K562 (cell line): ENCODE results near the gene TECTA. TPM values are rescaled to one million over a fixed set of nuclear protein-coding genes. Genes with fewer than 3 reads are reported as not detected.

Experiments
- CHD7 ChIP-seq: fragments of 200-600 bp; sonication (generic); IDR thresholded peaks from one replicate; pipeline ENCODE4 v1.6.1; 2012; ENCODE audit warnings: mild to moderate bottlenecking, low read depth, low read length, inconsistent platforms
- EWSR1 ChIP-seq: fragments of 450-650 bp; IDR thresholded peaks from 2 replicates; pipeline ENCODE4 v1.6.1; 2018; ENCODE audit warnings: borderline replicate concordance, mild to moderate bottlenecking, low read depth, moderate library complexity; ENCODE audit not compliant: partially characterized antibody
- RBM22 ChIP-seq: fragments of 200-400 bp; formaldehyde crosslinking; IDR thresholded peaks from 2 replicates; pipeline ENCODE4 v1.6.1; 2018; ENCODE audit warnings: low read length, low read depth; ENCODE audit not compliant: poor library complexity, severe bottlenecking
- SFPQ ChIP-seq: fragments of 200-400 bp; formaldehyde crosslinking; IDR thresholded peaks from 2 replicates; pipeline ENCODE4 v1.6.1; 2017; ENCODE audit warnings: mild to moderate bottlenecking, low read depth, low read length, moderate library complexity
- SMARCA5 ChIP-seq: fragments of 450-650 bp; IDR thresholded peaks from 2 replicates; pipeline ENCODE4 v1.6.1; 2016
- STAT6 ChIP-seq: sonication (generic); formaldehyde crosslinking; IDR thresholded peaks from 2 replicates; pipeline ENCODE4 v1.8.1; 2023; ENCODE audit warnings: mild to moderate bottlenecking, missing genetic modification reagents
- polyA plus RNA-seq, 8 experiments: library from polyadenylated mRNA; depleted of rRNA in 4 of 8; stranded (reverse) in 5 of 8; unstranded in 3 of 8; fragments of >200 nt; fragmentation: Nextera tagmentation in 2 of 8; fragmentation: Illumina TruSeq in 1 of 8; extraction: Ambion mirVana in 2 of 8; extraction: Trizol in 1 of 8; gene quantifications; 2 replicates each; pipeline versions ENCODE4 v1.2.1 to v1.2.3, GENCODE V29; 2011 to 2014; ENCODE audit warnings: inconsistent platforms in 1 of 8, missing spikeins in 1 of 8
- total RNA-seq, 7 experiments: library from RNA; depleted of rRNA in 6 of 7; stranded (reverse); fragments of >200 nt in 6 of 7; fragmentation: Illumina TruSeq in 2 of 7; extraction: Trizol in 2 of 7; gene quantifications; 2 replicates each; pipeline versions ENCODE4 v1.2.1 to v1.2.3, GENCODE V29; 2011 to 2021; ENCODE audit warnings: low replicate concordance in 1 of 7

Gene TECTA
- total and polyA plus RNA-seq, 9 of the 15 experiments (the other 6 are each of a cell fraction or from before 2014, with no cell fraction given): under 0.01 to 0.04 (median 0.03) TPM; not detected in 5

- TF ChIP-seq CHD7 (no peak), EWSR1 (no peak), SFPQ (no peak), SMARCA5 (no peak), RBM22 (no peak), STAT6 (CRISPR knock-in tag) (no peak)
Measured at GRCh38 chr11:121206810-121207209, 105.8 kb downstream of the TECTA start (continued).
